Adipose tissue (tissue), 3 donors: ENCODE data around the gene GMPR. TPM values are rescaled to one million over a fixed set of nuclear protein-coding genes. Genes with fewer than 3 reads are reported as not detected.

Source experiments
- H3K27ac ChIP-seq: one replicate; pipeline ENCODE4 v1.5.1; 2013; ENCODE audit warnings: low read depth, low read length
- WGBS, 3 donors: extraction: QIAGEN DNeasy Blood & Tissue Kit; methylation state at CpG; one replicate each; pipeline ENCODE4 v1.1.7; 2013; 5-methylcytosine and 5-hydroxymethylcytosine counted together
- polyA plus RNA-seq, 3 donors: library from polyadenylated mRNA; stranded (reverse); fragments of 200-250 nt; gene quantifications; one replicate each; pipeline ENCODE4 v1.2.3, GENCODE V29; 2013
- donor health status: healthy with polysubstance abuse.
- donor health status: Bipolar disorder and iron deficiency.
- donor health status: healthy.

Gene GMPR
- polyA plus RNA-seq, 3 donors = 3.8 to 7.7 (median 5.2) TPM

DNA sequence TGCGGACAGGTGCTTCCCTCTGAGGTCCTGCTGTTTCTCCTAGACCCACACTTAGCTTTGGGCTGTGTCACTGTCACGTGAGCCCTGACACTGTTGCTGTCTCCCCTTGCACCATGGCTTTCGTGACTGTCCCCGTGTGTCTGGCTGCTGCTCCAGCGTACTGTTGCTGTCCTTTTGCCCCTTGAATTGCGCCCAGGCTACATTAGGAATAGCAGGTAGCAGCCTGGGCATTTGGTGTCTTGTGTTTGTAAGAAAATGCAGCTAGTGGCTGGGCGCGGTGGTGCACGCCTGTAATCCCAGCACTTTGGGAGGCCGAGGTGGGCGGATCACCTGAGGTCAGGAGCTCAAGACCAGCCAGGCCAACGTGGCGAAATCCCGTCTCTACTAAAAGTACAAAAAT lies 46.1 kb downstream of the GMPR start:
- no peak overlapping the region for H3K27ac ChIP-seq
- 93 to 96% (median 96%) methylated on average over 14 of the region's 14 CpGs for WGBS, 3 donors

DNA sequence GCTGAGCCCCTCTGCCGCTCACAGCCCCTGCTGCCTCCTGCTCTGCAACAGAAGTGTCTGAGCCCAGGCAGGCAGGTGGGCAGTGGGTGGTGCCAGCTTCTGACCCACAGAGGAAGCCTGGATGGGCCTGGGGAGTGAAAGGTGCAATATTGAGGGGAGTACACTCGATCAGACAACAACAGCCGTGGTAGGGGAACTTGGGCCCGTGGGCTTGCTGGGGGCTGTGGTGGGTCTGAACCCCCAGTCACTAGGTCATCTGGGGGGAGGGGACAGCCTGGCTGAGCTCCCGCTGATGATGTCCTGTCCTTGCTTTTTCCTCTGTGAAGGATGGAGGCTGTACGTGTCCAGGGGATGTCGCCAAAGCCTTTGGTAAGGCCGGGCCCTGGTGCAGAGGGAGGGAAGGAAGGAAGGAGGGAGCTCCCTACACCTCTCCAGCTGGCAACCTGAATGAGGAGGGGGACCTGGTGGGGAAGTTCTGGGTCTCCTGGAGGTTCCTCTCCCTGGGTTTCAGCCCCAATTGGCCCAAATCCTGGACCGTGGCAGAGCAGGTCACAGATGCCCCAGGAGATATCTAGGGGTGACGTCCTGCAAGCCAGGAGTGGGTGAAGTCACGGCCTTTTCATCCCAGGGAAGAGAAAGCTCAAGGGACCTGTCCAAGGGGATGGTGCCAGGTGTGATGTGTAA lies 47.2 kb downstream of the GMPR start:
- 79 to 90% (median 87%) methylated on average over 11 of the region's 11 CpGs for WGBS, 3 donors
- no peak overlapping the region for H3K27ac ChIP-seq

- H3K27ac ChIP-seq = no peak overlapping the region
- WGBS, 3 donors = 55 to 67% (median 62%) methylated on average over 15 of the region's 15 CpGs
Measured at GRCh38 chr6:16286151-16286522, 47.8 kb downstream of the GMPR start.

- H3K27ac ChIP-seq = no peak overlapping the region
- 96 to 98% (median 97%) methylated on average over 26 of the region's 26 CpGs for WGBS, 3 donors
Measured at GRCh38 chr6:16288163-16288562, 49.8 kb downstream of the GMPR start.

DNA sequence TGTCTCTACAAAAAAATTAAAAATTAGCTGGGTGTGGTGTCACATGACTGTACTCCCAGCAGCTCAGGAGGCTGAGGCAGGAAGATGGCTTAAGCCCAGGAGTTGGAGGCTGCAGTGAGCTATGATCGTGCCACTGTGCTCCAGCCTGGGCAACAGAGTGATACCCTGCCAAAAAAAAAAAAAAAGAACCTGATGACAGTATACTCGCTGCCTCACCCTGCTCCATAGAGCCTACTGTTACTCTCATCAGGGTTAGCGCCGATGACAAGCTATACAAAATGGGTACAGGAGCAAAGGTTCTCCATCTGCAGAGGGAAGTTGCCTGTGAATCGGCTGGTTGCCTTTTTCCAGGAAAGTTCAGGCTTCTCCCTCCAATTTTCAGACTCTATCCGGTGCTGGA lies 53.4 kb downstream of the GMPR start:
- H3K27ac ChIP-seq = no peak overlapping the region
- 82 to 91% (median 90%) methylated on average over 6 of the region's 6 CpGs for WGBS, 3 donors

DNA sequence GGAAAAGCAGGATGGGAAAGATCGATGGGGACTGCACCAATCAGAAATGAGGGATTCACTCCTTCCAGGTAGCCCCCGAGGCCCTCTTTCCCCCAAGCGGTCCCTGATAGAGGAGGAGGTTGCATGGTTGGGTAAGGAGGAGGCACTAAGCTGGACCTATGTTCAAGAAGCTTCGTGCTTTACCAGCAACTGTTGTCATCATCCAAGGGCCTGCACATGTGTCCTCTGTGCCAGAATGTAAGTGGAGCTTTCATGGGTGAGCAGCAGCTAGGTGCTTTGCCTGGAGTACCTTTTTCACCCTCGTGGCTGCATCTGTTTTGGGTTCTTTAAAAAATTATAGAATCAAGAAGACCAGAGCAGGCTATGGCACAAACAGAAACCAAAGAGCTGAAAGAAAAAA lies 54.0 kb downstream of the GMPR start:
- WGBS, 3 donors = 77 to 87% (median 81%) methylated on average over 5 of the region's 5 CpGs
- no peak overlapping the region for H3K27ac ChIP-seq

GRCh38 chr6:16292942-16293341 lies 54.6 kb downstream of the GMPR start:
- H3K27ac ChIP-seq = no peak overlapping the region
- 72 to 81% (median 79%) methylated on average over 8 of the region's 8 CpGs for WGBS, 3 donors

DNA sequence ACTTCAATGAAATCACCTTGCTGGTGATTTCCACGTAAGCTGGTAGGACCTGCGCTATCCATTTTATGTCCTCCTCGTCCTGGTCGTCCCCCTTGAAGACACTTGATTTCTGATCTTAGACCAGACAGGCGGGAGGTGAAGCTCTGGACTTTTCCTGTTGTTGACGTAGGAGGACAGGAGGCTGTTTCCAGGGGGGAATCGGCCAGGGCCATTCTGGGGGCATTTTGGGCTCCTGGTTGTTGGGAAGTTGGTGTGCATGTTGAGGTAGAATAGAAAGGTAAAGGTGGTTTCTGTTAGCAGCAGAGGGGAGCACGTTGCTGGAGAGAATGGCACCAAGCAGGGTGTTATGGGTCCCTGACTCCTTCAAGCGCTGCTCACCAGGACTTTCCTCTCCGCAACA lies 56.0 kb downstream of the GMPR start:
- 93 to 95% (median 94%) methylated on average over 10 of the region's 10 CpGs for WGBS, 3 donors
- H3K27ac ChIP-seq = no peak overlapping the region

GRCh38 chr6:16295060-16295459 lies 56.7 kb downstream of the GMPR start:
- WGBS, 3 donors = 85 to 92% (median 91%) methylated on average over 15 of the region's 15 CpGs
- no peak overlapping the region for H3K27ac ChIP-seq

GRCh38 chr6:16295471-16295870 lies 57.1 kb downstream of the GMPR start:
- H3K27ac ChIP-seq = no peak overlapping the region
- WGBS, 3 donors = 85 to 93% (median 92%) methylated on average over 5 of the region's 5 CpGs

- 91 to 95% (median 94%) methylated on average over 7 of the region's 7 CpGs for WGBS, 3 donors
- H3K27ac ChIP-seq = no peak overlapping the region
Measured at GRCh38 chr6:16296061-16296670, 57.8 kb downstream of the GMPR start.

DNA sequence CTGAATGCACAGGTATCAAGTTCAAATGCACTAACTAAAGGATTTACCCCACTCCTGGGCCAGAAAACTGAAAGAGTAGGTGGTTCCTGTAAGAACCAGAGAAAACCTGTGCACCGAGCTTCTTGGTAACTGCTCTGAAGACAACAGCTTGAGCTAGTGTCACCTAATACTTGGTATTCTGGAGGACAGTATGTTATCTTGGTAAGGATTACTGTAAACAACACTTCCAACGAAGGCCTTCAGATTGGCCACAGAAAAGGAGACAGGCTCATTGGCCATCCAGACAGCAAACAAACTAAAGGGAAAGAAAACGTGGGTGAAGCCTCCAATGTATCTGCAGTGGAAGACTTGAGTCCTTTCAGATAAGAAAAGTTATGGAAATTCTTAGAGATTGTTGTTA lies 61.5 kb downstream of the GMPR start:
- 90 to 95% (median 95%) methylated on average over 3 of the region's 3 CpGs for whole genome bisulfite sequencing, 3 donors
- H3K27ac ChIP-seq = no peak overlapping the region

DNA sequence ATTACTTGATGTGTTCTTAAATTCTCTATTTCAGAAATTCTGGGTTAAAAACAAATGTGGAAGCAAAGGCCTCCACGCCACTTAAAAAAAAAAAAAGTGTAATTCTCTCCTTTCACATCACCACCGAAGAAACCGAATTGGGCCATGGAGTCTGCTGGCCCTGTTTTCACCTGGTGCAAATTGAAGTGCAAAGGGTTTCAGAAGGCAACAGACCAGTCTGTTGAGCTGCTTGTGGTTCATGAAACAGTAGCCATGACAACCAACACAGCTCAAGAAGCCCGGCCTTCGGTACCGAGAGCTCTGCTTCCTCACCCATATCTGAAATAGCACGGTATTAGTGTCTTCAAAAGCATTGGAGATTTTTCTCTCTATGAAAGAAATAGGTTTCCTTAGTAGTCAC lies 63.1 kb downstream of the GMPR start:
- no peak overlapping the region for H3K27ac ChIP-seq
- WGBS, 3 donors = 92 to 94% (median 93%) methylated on average over 7 of the region's 7 CpGs

DNA sequence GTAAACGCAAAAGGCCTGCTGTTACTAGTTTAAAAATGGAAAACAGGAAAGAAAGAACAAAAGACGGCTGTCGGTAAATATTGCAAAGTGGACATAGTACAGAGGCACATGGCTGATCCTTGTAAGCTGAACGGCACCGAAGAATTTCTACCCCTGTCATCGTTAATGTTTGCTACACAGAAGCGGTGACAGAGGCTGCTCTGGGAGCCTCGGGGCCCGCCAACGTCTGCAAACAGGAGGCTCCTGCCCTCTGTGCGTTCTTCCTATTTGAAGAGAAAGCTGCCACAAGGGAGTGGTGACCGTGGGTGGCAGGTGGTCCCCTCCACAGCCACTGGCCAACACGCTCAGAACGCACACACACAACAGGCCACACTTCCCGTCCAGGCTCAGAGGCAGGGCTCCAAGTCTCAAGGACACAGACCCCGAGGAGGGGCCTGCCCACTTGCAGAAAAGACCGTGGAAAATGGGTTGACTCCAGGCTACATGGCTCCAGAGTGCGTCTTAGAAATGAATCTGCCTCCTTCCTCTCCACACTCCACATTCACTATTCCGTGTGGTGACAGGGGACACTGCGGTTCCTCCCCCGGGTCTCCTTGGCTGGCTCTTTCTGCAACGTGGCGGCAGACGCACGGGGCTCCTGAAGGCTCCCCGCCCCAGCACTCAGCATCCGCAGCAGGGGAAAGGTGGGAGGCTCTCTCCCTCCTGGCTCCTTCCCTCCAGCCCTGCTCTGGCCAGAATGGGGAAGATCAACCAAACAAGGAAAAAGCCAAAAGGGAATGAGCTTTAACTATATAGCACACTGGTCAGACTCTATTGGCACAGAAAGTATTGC lies 64.5 kb downstream of the GMPR start:
- 76 to 77% (median 76%) methylated on average over 27 of the region's 27 CpGs for WGBS, 3 donors
- H3K27ac ChIP-seq = no peak overlapping the region

DNA sequence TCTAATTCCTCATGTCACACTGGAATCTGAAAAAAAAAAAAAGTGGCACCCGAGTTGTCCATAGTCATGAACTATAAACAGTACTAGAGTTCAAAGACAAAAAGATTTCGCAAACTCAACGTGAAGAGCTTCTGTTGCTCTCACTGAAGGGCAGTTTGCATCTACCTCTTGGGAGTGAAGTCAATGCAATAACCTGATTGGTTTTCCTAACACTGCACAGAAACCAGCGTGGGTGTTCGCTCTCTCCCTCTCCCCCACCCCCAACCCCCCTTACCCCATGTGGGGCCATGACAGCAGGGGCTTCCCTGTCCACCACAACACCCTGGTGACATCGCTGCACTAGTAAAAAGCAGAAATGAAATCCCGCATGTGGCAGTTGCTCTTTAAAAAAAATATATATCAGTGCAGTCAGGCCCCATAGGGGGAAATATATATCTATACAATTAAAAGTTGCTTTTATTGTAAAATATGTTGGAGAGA lies 66.9 kb downstream of the GMPR start:
- 60 to 83% (median 66%) methylated on average over 7 of the region's 7 CpGs for WGBS, 3 donors
- H3K27ac ChIP-seq = no peak overlapping the region

DNA sequence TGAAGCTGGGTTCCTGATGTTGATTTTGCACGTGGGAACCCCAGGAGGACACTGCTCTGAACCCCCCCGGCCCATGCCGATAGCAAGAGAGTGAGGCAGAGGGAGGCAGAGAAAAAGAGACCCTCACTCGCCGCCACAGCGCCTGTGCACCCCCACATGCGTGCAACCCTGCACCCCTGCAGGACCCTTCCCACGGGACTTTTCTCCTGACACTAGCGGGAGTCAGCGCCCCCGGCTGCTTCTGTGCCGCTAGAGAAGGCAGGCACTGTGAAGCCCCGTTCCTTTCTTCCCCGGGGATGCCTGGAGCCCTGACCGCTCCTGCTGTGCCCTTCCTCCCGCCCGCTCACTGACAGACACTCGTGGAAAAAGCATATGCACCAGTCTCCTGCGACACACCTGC lies 67.4 kb downstream of the GMPR start:
- no peak overlapping the region for H3K27ac ChIP-seq
- 81 to 92% (median 91%) methylated on average over 17 to 19 of the region's 19 CpGs for WGBS, 3 donors

DNA sequence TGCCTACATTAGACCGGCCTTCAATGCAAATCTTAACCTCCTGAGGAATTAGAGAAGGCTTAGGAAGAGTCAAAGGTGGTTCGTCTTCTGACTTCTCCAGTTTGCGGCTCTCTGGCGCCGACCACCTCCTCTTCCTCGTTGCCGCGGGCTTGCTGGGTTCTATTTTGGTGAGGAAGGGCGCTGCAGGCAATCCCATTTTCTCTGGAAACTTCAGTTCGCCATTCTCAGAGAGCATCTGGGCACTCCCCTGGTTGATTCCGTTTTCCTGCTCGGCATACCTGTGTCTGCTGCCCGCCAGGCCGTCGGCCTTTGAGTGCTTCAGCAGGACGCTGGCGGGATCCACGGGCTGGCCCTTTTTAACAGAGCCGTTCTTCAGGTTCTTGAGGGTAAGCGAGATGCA lies 67.9 kb downstream of the GMPR start:
- no peak overlapping the region for H3K27ac ChIP-seq
- WGBS, 3 donors = 84 to 93% (median 91%) methylated on average over 20 of the region's 20 CpGs

GRCh38 chr6:16311763-16312162 lies 73.4 kb downstream of the GMPR start:
- no peak overlapping the region for H3K27ac ChIP-seq
- WGBS, 3 donors = 92 to 98% (median 97%) methylated on average over 6 of the region's 6 CpGs

- WGBS, 3 donors = 88 to 99% (median 98%) methylated on average over 9 of the region's 9 CpGs
- no peak overlapping the region for H3K27ac ChIP-seq
Measured at GRCh38 chr6:16313732-16314131, 75.3 kb downstream of the GMPR start.
